ENCODE measurements around the gene CDKN3.

The CDKN3 gene

DNA sequence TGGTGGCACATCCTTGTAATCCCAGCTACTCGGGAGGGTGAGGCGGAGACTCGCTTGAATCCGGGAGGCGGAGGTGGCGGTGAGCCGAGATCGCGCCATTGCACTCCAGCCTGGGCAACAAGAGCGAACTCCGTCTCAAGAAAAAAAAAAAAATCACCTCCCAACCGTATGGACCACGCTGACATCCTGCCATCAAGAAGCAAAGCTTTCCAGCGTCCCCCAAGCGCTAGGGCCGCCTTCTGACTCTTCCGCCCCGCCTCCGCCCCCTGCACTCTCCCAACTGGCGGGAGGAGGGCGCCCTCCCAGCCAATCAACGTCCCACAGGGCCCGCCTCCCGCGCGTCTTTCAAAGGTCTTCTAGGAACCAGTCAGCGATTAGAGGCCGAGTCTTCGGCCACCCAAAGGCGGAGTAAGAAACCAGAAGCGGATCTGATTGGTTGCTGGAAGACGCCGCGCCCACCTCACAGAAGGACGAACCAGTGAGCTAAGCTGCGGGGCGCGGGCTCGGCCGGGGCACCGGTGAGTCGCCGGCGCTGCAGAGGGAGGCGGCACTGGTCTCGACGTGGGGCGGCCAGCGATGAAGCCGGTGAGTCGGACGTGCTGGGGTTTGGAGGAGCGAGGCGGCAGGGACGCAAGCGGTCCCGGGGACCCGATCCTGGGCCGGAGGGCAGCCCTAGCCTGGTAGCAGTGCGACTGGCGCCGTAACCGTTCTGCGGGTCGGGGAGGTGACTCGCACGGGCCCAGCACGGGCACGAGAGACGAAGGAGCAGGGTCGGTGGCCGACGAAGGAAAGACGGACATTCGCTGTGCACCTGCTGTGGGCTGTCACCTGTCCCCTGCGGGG, at the start of gene CDKN3:
CDKN3 (plus strand) TSS at position 515 of the 843 bp plus-strand sequence; CDS start at position 577, 62 bp downstream.
- DNase-seq (ENCODE audit: low spot score) = peak; percentile 95

- no peak for DNase-seq (ENCODE audit: low spot score)
Measured at GRCh38 chr14:54347044-54347443, 49.8 kb upstream of the CDKN3 start.

DNA sequence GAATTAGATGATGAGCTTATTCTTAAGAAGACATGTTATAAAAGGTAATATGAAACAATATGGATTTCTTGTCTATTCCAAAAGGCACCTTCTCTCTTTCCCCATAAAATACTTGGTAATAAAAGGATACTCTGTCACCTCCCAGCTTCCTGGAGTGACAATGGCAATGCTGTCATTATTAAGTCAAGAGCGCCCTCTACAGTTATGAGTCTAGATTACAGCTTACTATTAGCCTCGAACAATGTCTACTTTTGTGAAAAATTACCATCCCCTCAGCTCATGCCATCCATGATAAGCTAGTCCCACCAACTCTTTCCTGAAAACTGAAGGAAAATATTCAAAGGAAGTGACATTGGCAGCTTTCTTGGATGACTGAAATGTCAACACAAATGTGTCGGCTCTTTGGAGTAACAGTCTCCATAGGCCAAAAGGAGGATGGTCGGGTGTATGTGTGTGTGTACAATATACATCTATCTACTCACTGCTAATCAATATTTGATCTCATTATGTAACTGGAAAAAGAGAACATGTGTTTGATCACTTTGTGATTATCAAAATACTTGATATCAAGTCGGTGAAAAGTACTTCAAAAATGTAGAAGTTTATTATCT, 48.7 kb upstream of the CDKN3 start:
- peak; percentile 32 for DNase-seq (ENCODE audit: low spot score)

DNA sequence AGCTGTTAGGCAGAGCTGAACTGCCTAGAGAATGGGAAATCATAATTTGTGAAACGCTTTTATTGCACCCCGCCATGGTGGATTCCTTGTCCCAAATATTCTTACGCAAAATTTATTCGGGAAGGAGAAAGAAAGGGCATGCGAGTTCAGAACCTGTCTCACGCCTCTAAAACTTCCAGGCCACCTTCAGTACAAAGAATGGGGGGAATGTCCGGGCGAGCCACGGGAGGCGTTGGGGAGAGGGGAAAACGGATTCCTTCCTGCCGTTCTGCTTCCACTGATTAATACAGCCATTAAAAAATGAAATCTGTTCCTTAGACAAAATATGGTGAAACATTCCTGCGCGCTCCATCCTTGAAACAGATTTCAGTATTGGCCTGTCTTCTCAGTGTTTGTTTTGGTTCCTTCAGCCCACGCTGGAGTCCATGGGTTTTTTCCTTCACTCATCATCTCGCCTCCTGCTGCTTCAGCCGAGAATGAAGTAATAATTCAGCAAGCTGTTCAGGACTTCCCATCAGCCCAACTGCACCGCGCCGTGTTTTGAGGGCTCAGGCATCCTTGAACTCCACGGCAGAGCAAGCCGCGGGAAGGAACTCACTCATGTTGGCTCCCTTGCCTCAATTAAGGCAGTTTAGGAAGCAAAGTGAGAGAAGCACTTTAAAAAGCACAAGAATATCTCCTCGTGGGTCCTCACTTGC, 47.7 kb upstream of the CDKN3 start:
- no peak for DNase-seq (ENCODE audit: low spot score)

GRCh38 chr14:54349713-54350112, 47.1 kb upstream of the CDKN3 start:
- DNase-seq (ENCODE audit: low spot score) = no peak

- no peak for DNase-seq (ENCODE audit: low spot score)
Measured at GRCh38 chr14:54350203-54350602, 46.6 kb upstream of the CDKN3 start.

GRCh38 chr14:54353266-54353665, 43.5 kb upstream of the CDKN3 start:
- DNase-seq (ENCODE audit: low spot score) = no peak

GRCh38 chr14:54353694-54354093, 43.1 kb upstream of the CDKN3 start:
- no peak for DNase-seq (ENCODE audit: low spot score)

GRCh38 chr14:54354096-54354495, 42.7 kb upstream of the CDKN3 start:
- peak; percentile 44 for DNase-seq (ENCODE audit: low spot score)

DNA sequence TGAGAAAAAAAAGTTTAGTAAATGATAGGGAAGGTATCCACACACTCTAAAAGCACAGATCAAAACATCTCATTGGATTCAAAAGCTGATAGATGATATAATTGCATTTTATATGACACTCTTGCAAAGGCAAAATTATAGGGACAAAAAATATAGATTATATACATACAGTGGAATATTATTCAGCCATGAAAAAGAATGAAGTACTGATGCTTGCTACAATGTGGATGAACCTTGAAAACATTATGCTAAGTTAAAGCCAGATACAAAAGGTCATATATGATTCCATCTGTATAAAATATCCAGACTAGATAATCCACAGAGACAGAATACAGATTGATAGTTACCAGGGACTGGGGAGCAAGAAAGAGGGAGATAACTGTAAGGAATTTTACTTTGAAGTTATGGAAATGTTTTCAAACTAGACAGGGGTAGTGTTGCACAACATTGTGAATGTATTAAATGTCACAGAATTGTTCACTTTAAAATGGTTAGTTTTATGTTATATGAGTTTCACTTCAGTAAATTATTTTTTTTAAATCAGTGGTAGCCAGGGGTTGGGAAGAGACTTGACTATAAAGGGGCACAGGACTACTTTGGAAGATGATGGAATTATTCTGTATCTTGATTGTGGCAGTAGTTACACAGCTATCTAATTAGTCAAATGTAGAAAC, 41.7 kb upstream of the CDKN3 start:
- no peak for DNase-seq (ENCODE audit: low spot score)

- DNase-seq (ENCODE audit: low spot score) = no peak
Measured at GRCh38 chr14:54355698-54356097, 41.1 kb upstream of the CDKN3 start.

GRCh38 chr14:54356172-54356571, 40.6 kb upstream of the CDKN3 start:
- DNase-seq (ENCODE audit: low spot score) = no peak

DNA sequence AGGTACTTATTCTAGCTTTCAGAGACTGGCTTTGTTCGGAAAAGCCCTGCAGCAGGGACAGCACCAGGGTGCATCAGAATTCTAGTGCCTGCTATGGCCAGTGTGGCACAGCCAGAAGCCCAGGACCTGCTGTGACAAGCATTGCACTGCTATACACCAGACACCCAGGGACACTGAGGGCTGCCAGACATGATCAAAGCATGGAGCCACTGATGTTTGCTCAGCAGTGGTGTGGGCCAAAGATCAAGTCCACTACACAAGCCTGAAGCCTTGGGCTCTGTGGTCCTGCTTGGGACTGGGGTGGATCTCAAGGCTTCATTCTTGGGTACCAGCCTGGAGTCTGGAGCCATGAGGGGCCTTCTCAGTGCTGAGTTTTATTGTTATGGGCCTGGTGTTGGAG, 36.1 kb upstream of the CDKN3 start:
- no peak for DNase-seq (ENCODE audit: low spot score)

DNA sequence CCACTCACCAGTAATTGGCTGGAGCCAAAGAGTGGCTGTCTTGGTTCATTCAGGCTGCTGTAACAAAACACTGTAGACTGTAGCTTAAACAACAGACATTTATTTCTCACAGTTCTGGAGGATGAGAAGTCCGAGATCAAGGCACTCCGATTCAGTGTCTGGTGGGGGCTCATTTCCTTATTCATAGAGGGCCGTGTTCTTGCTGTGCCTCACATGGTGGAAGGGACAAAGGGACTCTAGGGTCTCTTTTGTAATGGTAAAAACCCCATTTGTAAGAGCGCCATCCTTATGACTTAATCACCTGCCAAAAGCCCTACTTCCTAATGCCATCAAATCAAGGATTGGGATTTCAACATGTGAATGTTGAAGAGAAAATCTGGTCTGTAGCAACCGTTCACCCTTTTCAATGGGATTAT, 34.7 kb upstream of the CDKN3 start:
- no peak for DNase-seq (ENCODE audit: low spot score)

DNA sequence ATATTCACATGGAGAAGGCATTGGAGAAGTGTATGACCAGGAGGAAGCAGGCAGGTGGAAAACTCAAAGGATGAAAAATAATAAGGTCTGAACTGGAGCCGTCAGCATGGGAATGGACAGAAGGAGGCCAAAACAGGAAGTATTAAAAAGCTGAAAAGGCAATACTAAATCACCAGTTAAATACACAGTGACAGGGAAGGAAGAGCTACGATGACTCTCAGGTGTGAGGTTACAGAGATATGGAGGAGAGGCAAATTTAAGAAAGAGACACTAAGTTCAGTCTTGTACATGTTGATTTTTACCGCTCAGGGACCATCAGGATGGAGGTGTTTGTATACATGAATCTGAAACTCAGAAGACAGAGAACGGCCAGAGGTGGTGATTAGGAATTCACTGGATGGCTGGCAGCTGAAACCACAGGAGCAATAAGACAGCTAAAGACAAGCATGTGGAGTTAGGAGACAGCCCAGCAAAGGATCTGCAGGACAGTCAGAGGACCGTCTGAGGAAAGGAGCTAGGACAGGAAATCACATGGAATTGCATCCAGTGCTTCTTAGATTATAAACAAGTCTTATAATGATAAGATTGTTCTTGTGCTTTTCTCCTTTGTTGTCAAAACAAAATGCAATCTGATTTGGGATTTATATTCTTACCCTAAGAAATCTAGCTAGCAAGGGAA, 33.9 kb upstream of the CDKN3 start:
- DNase-seq (ENCODE audit: low spot score) = no peak

DNA sequence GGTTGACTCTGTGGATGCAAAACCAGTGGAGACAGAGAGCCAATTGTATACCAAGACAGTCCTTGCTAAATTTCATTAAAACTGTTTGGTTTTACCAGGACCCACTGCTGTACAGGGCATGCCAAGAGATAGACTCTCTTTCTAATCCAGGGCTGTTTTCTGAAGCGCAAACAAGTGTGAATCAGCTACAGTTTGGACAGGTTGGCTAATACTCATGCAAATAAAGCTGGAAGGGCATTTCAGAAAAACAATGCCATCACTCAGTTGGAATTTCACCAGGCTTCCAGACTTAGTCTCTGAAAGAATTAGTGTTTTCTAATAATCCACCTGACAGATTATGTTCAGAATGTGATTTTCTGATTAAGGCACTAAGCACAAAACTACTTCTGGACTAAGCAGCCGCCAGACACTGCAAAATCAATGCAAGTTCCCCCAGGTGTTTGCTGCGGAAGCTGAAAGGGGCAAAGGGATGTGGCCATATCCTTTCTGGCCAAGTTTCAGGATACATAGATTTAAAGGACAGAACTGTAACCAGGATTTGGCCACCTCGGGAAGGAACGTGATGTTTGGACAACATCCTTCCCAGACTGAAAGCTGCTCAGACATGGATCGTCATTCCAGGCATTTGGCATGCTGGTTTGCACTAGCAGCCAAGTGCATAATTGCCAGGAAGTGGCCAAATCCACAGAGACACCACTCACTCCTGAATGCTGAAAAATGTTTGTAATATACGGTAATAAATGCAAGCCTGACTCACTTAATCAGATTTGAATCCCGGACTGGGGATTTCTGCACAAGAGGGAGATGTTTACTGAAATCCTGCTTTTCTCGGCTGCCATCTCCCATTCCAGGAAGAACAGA, 32.0 kb upstream of the CDKN3 start:
- DNase-seq (ENCODE audit: low spot score) = no peak

DNA sequence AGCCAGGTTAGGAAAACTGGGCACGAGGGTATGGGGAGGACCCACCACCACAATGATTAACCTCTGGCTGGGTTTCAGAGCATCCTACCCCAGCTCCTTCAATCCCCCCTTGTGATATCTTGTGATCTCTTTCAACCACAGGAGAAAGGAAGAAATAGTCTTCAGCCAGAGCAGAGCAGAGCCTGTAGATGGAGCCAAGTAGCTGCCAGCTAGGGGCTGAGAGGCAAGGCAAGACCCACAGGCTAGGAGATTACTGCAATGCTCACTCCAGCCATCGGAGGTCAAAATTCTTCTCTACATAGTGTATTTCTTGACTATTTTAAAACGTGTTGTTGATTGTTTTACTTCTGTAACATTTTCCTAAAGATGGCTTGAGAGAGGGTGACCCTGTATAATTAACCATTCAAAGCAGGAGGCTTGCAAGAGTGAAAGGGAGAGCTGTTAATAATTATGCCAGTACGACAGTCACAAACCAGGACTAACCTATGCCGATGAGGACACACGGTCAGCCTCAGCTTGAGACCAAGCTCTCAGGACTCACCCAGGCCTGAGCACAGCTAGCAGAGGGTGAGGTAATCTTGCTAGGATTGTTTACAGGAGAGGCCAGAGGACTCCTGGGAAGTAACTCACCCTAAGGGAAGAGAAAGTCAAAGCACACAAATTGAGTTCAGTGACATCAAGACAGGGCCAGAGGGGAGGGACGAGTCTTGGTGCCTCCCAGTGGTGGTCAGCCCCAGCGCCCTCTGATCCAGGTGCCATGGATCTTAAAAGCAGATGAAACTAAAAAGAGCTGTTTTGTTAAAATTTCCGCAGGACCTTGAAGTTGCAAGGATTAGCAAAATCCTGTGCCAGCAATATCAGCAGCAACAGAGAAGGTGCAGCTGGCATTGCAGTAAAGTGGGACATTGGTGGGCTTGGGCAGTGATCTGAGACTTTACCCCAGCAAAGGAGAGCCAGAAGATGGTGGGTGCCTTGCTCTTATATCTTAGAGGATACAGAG, 29.8 kb upstream of the CDKN3 start:
- DNase-seq (ENCODE audit: low spot score) = no peak

DNA sequence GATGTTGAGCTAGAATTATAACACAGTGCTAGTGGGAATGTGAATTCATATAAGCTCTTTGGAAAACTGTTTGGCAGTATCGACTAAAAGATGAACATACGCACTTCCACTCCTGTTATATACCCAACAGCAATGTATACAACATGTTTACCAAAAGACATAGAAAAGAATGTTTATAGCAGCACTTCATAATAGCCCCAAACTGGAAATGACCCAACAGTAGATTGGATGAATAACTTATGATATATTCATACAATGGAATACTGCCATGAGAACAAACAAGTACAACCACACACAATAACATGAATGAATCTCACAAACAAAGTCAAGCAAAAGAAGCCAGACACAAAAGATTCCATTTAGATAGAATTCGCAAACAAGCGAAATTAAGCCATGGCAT, 28.5 kb upstream of the CDKN3 start:
- DNase-seq (ENCODE audit: low spot score) = no peak

GRCh38 chr14:54369343-54369742, 27.5 kb upstream of the CDKN3 start:
- DNase-seq (ENCODE audit: low spot score) = no peak

All from HuH-7.5 (cell line).